Tibial nerve (tissue), 4 donors: ENCODE results near the gene TGFA. TPM values are rescaled to one million over a fixed set of nuclear protein-coding genes. Genes with fewer than 3 reads are reported as not detected.

Experiments used
- DNase-seq, 2 donors: peaks; one replicate each; pipeline ENCODE4 v3.0.0-alpha.2; 2019; ENCODE audit warnings: low spot score in 2 of 2
- H3K27ac ChIP-seq, 4 donors: fragments of 200-600 bp; sonication (generic) in 3 of 4; one replicate each; pipeline ENCODE4 v1.5.1; 2017 to 2019; ENCODE audit warnings: mild to moderate bottlenecking in 1 of 4
- H3K27me3 ChIP-seq, 2 donors: fragments of 200-600 bp; sonication (generic) in 1 of 2; one replicate each; pipeline versions ENCODE4 v1.5.1 to v1.6.0; 2017 to 2019
- H3K36me3 ChIP-seq, 3 donors: fragments of 200-600 bp; sonication (generic); one replicate each; pipeline ENCODE4 v1.5.1; 2018 to 2019
- H3K4me1 ChIP-seq, 4 donors: fragments of 200-600 bp; sonication (generic) in 3 of 4; one replicate each; pipeline ENCODE4 v1.5.1; 2017 to 2019
- H3K4me3 ChIP-seq, 4 donors: fragments of 200-600 bp; sonication (generic) in 3 of 4; one replicate each; pipeline ENCODE4 v1.5.1; 2017 to 2019; ENCODE audit warnings: mild to moderate bottlenecking in 1 of 4, moderate library complexity in 1 of 4
- H3K9me3 ChIP-seq, 4 donors: fragments of 200-600 bp; sonication (generic) in 3 of 4; one replicate each; pipeline ENCODE4 v1.5.1; 2017 to 2019
- CTCF ChIP-seq, 5 experiments: fragments of 200-600 bp in 3 of 5; fragments of 450-650 bp in 2 of 5; sonication (generic) in 3 of 5; IDR thresholded peaks; one replicate each; pipeline ENCODE4 v1.5.1; 2016 to 2019; ENCODE audit warnings: antibody characterized with exemption in 5 of 5, mild to moderate bottlenecking in 3 of 5, moderate library complexity in 2 of 5
- EP300 ChIP-seq, 2 donors: sonication (generic); formaldehyde crosslinking; IDR thresholded peaks; one replicate each; pipeline ENCODE4 v1.6.1; 2017; ENCODE audit warnings: antibody characterized with exemption in 2 of 2, mild to moderate bottlenecking in 1 of 2
- POLR2A ChIP-seq, 2 donors: fragments of 450-650 bp; IDR thresholded peaks; one replicate each; pipeline ENCODE4 v1.6.1; 2017; ENCODE audit warnings: antibody characterized with exemption in 2 of 2, mild to moderate bottlenecking in 2 of 2, moderate library complexity in 2 of 2
- WGBS, 2 donors: methylation state at CpG; one replicate each; pipeline ENCODE4 v1.1.5; 2018; 5-methylcytosine and 5-hydroxymethylcytosine counted together
- total RNA-seq, 4 donors: library from RNA; depleted of rRNA; stranded (reverse); fragments of >200 nt; gene quantifications; one replicate each; pipeline ENCODE4 v1.1.0, GENCODE V29; 2016

The TGFA gene
- total RNA-seq, 4 donors from 2014 or later: 3.0 to 12.6 (median 9.6) TPM

- 85 to 88% methylated on average over 3 of the region's 3 CpGs for WGBS, 2 donors
- no peak for DNase-seq
- Histone ChIP-seq H3K4me1 (no peaks in the 10 kb centered on the region), H3K27ac (no peak overlapping the region), H3K36me3 (no peaks in the 10 kb centered on the region), H3K27me3 (no peaks in the 10 kb centered on the region), H3K4me3 (no peak overlapping the region), H3K9me3 (no peaks in the 10 kb centered on the region)
- TF ChIP-seq EP300 (IDR thresholded peaks at IDR 0.05) (no peak), POLR2A (IDR thresholded peaks at IDR 0.05) (no peak), CTCF (IDR thresholded peaks at IDR 0.05) (no peak)
Observed at GRCh38 chr2:70463581-70463980, 90.0 kb downstream of the TGFA start.

GRCh38 chr2:70461981-70462876, 91.4 kb downstream of the TGFA start:
- TF ChIP-seq CTCF (IDR thresholded peaks at IDR 0.05) (no peak), POLR2A (IDR thresholded peaks at IDR 0.05) (no peak), EP300 (IDR thresholded peaks at IDR 0.05) (no peak)
- 77 to 80% methylated on average over 14 of the region's 14 CpGs for WGBS, 2 donors

GRCh38 chr2:70461414-70461813, 92.2 kb downstream of the TGFA start:
- no peak for DNase-seq
- TF ChIP-seq EP300 (IDR thresholded peaks at IDR 0.05) (no peak), CTCF (IDR thresholded peaks at IDR 0.05) (no peak), POLR2A (IDR thresholded peaks at IDR 0.05) (no peak)
- no peak overlapping the region for H3K4me3 ChIP-seq
- no peak overlapping the region for H3K27ac ChIP-seq
- no peaks in the 10 kb centered on the region for H3K36me3 ChIP-seq
- no peaks in the 10 kb centered on the region for H3K4me1 ChIP-seq
- WGBS, 2 donors: 40 to 48% methylated on average over 4 of the region's 4 CpGs
- H3K27me3 ChIP-seq: no peaks in the 10 kb centered on the region
- H3K9me3 ChIP-seq: no peaks in the 10 kb centered on the region

More at GRCh38 chr2:70461981-70462876, 91.4 kb downstream of the TGFA start:
- no peaks in the 10 kb centered on the region for H3K27me3 ChIP-seq
- H3K4me1 ChIP-seq: no peaks in the 10 kb centered on the region
- no peak for DNase-seq
- H3K27ac ChIP-seq: no peak overlapping the region
- H3K4me3 ChIP-seq: no peak overlapping the region
- no peaks in the 10 kb centered on the region for H3K36me3 ChIP-seq
- H3K9me3 ChIP-seq: no peaks in the 10 kb centered on the region

GRCh38 chr2:70460333-70460732, 93.3 kb downstream of the TGFA start:
- 69 to 78% methylated on average over 3 of the region's 3 CpGs for WGBS, 2 donors
- no peaks in the 10 kb centered on the region for H3K36me3 ChIP-seq
- TF ChIP-seq CTCF (IDR thresholded peaks at IDR 0.05) (no peak), POLR2A (IDR thresholded peaks at IDR 0.05) (no peak), EP300 (IDR thresholded peaks at IDR 0.05) (no peak)
- no peaks in the 10 kb centered on the region for H3K4me1 ChIP-seq
- no peak overlapping the region for H3K27ac ChIP-seq
- no peaks in the 10 kb centered on the region for H3K9me3 ChIP-seq
- no peaks in the 10 kb centered on the region for H3K27me3 ChIP-seq
- H3K4me3 ChIP-seq: no peak overlapping the region
- DNase-seq: no peak

GRCh38 chr2:70458661-70459060, 95.0 kb downstream of the TGFA start:
- Histone ChIP-seq H3K27me3 (no peaks in the 10 kb centered on the region), H3K9me3 (no peaks in the 10 kb centered on the region), H3K4me1 (no peaks in the 10 kb centered on the region), H3K4me3 (no peak overlapping the region), H3K27ac (no peak overlapping the region), H3K36me3 (no peaks in the 10 kb centered on the region)
- no peak for DNase-seq
- WGBS, 2 donors: 73 to 77% methylated on average over 5 of the region's 5 CpGs
- TF ChIP-seq POLR2A (IDR thresholded peaks at IDR 0.05) (no peak), EP300 (IDR thresholded peaks at IDR 0.05) (no peak), CTCF (IDR thresholded peaks at IDR 0.05) (no peak)
